K562 (cell line): Measurements from ENCODE around the gene PRRT1. TPM values are rescaled to one million over a fixed set of nuclear protein-coding genes. Genes with fewer than 3 reads are reported as not detected.
A peak's percentile ranks its signal among the peaks of the same experiment; 100 is the strongest.

Source experiments
- HDAC8 ChIP-seq: fragments of 450-650 bp; IDR thresholded peaks from 2 replicates; pipeline ENCODE4 v1.6.1; 2016; ENCODE audit warnings: mild to moderate bottlenecking, missing genetic modification characterization, moderate library complexity, missing compliant biosample characterization
- HOXB6 ChIP-seq: fragments of 250-450 bp; sonication (Bioruptor Pico); IDR thresholded peaks from 2 replicates; pipeline ENCODE4 v1.5.1; 2022; ENCODE audit warnings: mild to moderate bottlenecking, borderline replicate concordance
- MTA2 ChIP-seq: fragments of 450-650 bp; IDR thresholded peaks from 2 replicates; pipeline ENCODE4 v1.6.1; 2016; ENCODE audit warnings: low read depth
- NUFIP1 ChIP-seq: fragments of 450-650 bp; IDR thresholded peaks from 2 replicates; pipeline ENCODE4 v1.6.1; 2018; ENCODE audit not compliant: partially characterized antibody
- POLR3G ChIP-seq: IDR thresholded peaks from 2 replicates; pipeline ENCODE4 v1.6.1; 2011; ENCODE audit not compliant: insufficient read length, insufficient replicate concordance; ENCODE audit errors: extremely low read depth
- RAD21 ChIP-seq, 2 experiments: fragments of 250-450 bp in 1 of 2; fragments of 450-650 bp in 1 of 2; sonication (Bioruptor Pico) in 1 of 2; formaldehyde crosslinking in 1 of 2; IDR thresholded peaks in 1 of 2; conservative IDR thresholded peaks in 1 of 2; 2 replicates each; pipeline versions ENCODE4 v1.4.0 to v1.8.0; 2020 to 2022; ENCODE audit warnings: mild to moderate bottlenecking in 2 of 2, moderate library complexity in 1 of 2
- SMARCB1 ChIP-seq: IDR thresholded peaks from 2 replicates; pipeline ENCODE4 v1.6.1; 2011; ENCODE audit warnings: improper control_type of control experiment, low read depth; ENCODE audit not compliant: insufficient read length
- SMARCE1 ChIP-seq: fragments of 450-650 bp; IDR thresholded peaks from 2 replicates; pipeline ENCODE4 v1.7.1; 2016; ENCODE audit warnings: mild to moderate bottlenecking
- ZC3H8 ChIP-seq: fragments of 450-650 bp; IDR thresholded peaks from 2 replicates; pipeline ENCODE4 v1.6.1; 2017
- ZKSCAN3 ChIP-seq: fragments of 250-450 bp; sonication (Bioruptor Pico); IDR thresholded peaks from 2 replicates; pipeline ENCODE4 v1.4.0; 2020
- ZNF583 ChIP-seq: fragments of 250-450 bp; sonication (Bioruptor Pico); IDR thresholded peaks from 2 replicates; pipeline ENCODE4 v1.4.0; 2020
- ZNF785 ChIP-seq: fragments of 250-450 bp; sonication (Bioruptor Pico); IDR thresholded peaks from 2 replicates; pipeline ENCODE4 v1.4.0; 2020; ENCODE audit warnings: mild to moderate bottlenecking
- polyA plus RNA-seq, 8 experiments: library from polyadenylated mRNA; depleted of rRNA in 4 of 8; stranded (reverse) in 5 of 8; unstranded in 3 of 8; fragments of >200 nt; fragmentation: Nextera tagmentation in 2 of 8; fragmentation: Illumina TruSeq in 1 of 8; extraction: Ambion mirVana in 2 of 8; extraction: Trizol in 1 of 8; gene quantifications; 2 replicates each; pipeline versions ENCODE4 v1.2.1 to v1.2.3, GENCODE V29; 2011 to 2014; ENCODE audit warnings: inconsistent platforms in 1 of 8, missing spikeins in 1 of 8
- total RNA-seq, 7 experiments: library from RNA; depleted of rRNA in 6 of 7; stranded (reverse); fragments of >200 nt in 6 of 7; fragmentation: Illumina TruSeq in 2 of 7; extraction: Trizol in 2 of 7; gene quantifications; 2 replicates each; pipeline versions ENCODE4 v1.2.1 to v1.2.3, GENCODE V29; 2011 to 2021; ENCODE audit warnings: low replicate concordance in 1 of 7
- TF ChIP-seq, protein P1 (sequence below): fragments of 450-650 bp; IDR thresholded peaks from 2 replicates; pipeline ENCODE4 v1.6.1; 2016; ENCODE audit warnings: low read depth
- TF ChIP-seq, protein P2 (sequence below): fragments of 250-450 bp; sonication (Bioruptor Pico); IDR thresholded peaks from 2 replicates; pipeline ENCODE4 v1.8.0; 2021; ENCODE audit warnings: moderate library complexity, mild to moderate bottlenecking, inconsistent platforms
- TF ChIP-seq, protein P3 (sequence below): sonication (generic); formaldehyde crosslinking; IDR thresholded peaks from 2 replicates; pipeline ENCODE4 v1.8.0; 2022; ENCODE audit warnings: mild to moderate bottlenecking, missing genetic modification reagents, borderline replicate concordance

Gene PRRT1
- total and polyA plus RNA-seq, 9 of the 15 experiments (the other 6 are each of a cell fraction or from before 2014, with no cell fraction given): 0.14 to 3.5 (median 0.41) TPM

DNA sequence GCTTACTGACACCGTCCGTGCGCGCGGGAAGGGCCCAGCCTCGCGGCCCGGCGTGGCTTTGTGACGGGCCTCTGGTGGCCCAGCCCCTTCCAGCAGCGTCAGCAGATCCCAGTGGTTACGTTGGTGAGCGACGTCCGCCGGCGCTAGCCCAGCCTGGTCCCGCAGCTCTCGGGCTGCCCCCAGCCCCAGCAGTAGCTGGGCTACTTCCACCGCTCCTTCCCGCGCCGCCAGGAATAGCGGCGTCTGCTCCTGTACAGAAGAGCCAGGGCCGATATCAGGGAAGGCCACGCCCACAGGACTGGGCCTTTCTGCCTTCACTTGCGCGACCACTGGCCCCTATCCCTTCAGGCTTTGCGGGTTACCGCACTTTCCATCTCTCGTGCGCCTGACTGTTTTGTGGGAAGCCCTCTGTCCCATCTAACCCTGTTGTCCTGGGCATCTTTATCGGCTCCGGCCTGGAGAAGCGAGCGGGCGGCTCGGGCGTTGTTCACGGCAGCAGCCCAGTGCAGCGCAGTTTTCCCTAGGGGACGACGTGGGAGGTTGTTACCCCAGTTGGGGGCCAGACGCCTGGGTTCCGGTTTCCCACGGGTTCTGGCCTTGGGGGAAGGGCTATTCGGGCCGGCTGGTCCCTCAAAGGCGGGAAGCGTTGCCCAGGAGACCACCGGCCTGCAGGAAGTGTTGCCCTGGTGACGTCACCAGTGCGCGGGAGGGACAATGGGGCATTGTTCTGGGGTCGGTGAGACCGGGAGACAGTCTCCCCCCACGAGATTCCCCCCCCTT lies 44.4 kb upstream of the PRRT1 start (continued):
- TF ChIP-seq, protein P1, sequence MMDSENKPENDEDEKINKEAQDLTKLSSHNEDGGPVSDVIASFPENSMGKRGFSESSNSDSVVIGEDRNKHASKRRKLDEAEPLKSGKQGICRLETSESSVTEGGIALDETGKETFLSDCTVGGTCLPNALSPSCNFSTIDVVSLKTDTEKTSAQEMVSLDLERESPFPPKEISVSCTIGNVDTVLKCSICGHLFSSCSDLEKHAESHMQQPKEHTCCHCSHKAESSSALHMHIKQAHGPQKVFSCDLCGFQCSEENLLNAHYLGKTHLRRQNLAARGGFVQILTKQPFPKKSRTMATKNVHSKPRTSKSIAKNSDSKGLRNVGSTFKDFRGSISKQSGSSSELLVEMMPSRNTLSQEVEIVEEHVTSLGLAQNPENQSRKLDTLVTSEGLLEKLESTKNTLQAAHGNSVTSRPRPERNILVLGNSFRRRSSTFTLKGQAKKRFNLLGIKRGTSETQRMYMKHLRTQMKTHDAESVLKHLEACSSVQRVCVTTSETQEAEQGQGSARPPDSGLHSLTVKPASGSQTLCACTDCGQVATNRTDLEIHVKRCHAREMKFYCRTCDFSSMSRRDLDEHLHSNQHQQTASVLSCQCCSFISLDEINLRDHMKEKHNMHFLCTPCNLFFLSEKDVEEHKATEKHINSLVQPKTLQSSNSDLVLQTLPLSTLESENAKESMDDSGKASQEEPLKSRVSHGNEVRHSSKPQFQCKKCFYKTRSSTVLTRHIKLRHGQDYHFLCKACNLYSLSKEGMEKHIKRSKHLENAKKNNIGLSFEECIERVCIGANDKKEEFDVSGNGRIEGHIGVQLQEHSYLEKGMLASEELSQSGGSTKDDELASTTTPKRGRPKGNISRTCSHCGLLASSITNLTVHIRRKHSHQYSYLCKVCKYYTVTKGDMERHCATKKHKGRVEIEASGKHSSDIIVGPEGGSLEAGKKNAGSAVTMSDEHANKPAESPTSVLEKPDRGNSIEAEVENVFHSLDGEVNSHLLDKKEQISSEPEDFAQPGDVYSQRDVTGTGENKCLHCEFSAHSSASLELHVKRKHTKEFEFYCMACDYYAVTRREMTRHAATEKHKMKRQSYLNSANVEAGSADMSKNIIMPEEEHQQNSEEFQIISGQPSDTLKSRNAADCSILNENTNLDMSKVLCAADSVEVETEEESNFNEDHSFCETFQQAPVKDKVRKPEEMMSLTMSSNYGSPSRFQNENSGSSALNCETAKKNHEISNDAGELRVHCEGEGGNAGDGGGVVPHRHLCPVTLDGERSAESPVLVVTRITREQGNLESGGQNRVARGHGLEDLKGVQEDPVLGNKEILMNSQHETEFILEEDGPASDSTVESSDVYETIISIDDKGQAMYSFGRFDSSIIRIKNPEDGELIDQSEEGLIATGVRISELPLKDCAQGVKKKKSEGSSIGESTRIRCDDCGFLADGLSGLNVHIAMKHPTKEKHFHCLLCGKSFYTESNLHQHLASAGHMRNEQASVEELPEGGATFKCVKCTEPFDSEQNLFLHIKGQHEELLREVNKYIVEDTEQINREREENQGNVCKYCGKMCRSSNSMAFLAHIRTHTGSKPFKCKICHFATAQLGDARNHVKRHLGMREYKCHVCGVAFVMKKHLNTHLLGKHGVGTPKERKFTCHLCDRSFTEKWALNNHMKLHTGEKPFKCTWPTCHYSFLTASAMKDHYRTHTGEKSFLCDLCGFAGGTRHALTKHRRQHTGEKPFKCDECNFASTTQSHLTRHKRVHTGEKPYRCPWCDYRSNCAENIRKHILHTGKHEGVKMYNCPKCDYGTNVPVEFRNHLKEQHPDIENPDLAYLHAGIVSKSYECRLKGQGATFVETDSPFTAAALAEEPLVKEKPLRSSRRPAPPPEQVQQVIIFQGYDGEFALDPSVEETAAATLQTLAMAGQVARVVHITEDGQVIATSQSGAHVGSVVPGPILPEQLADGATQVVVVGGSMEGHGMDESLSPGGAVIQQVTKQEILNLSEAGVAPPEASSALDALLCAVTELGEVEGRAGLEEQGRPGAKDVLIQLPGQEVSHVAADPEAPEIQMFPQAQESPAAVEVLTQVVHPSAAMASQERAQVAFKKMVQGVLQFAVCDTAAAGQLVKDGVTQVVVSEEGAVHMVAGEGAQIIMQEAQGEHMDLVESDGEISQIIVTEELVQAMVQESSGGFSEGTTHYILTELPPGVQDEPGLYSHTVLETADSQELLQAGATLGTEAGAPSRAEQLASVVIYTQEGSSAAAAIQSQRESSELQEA: no peak
- TF ChIP-seq ZC3H8: no peak
- TF ChIP-seq, protein P2, sequence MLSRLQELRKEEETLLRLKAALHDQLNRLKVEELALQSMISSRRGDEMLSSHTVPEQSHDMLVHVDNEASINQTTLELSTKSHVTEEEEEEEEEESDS (CRISPR knock-in tag): no peak
- 0 out of 2 replicates have a peak, but pooled peaks have one; percentile 8 for TF ChIP-seq ZNF583 (CRISPR knock-in tag)
- TF ChIP-seq RAD21 (CRISPR knock-in tag; conservative IDR thresholded peaks at IDR 0.05 in 1 of 2, IDR thresholded peaks at IDR 0.05 in 1 of 2): no peak
- no peak for TF ChIP-seq SMARCB1
- TF ChIP-seq HOXB6 (CRISPR knock-in tag): no peak
- TF ChIP-seq HDAC8 (tag): no peak; the same call in 1 of the 2 replicates
- no peak for TF ChIP-seq POLR3G
- TF ChIP-seq, protein P3, sequence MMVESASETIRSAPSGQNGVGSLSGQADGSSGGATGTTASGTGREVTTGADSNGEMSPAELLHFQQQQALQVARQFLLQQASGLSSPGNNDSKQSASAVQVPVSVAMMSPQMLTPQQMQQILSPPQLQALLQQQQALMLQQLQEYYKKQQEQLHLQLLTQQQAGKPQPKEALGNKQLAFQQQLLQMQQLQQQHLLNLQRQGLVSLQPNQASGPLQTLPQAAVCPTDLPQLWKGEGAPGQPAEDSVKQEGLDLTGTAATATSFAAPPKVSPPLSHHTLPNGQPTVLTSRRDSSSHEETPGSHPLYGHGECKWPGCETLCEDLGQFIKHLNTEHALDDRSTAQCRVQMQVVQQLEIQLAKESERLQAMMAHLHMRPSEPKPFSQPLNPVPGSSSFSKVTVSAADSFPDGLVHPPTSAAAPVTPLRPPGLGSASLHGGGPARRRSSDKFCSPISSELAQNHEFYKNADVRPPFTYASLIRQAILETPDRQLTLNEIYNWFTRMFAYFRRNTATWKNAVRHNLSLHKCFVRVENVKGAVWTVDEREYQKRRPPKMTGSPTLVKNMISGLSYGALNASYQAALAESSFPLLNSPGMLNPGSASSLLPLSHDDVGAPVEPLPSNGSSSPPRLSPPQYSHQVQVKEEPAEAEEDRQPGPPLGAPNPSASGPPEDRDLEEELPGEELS (CRISPR knock-in tag): no peak; the same call in 1 of the 2 replicates
- no peak for TF ChIP-seq MTA2
- TF ChIP-seq NUFIP1: no peak
- peak; percentile 36 for TF ChIP-seq SMARCE1
- no peak for TF ChIP-seq ZKSCAN3 (CRISPR knock-in tag)
- TF ChIP-seq ZNF785: no peak
